ENCODE results near the gene EPG5. TPM values are rescaled to one million over a fixed set of nuclear protein-coding genes. Genes with fewer than 3 reads are reported as not detected.

The EPG5 gene
- total and polyA plus RNA-seq, 2 of the 4 experiments (the other 2 are of a cell fraction): 37.3 to 114 TPM

- Histone ChIP-seq H2AK9ac (replicated peaks; ENCODE audit: low read depth, low read length, poor library complexity) (no peak overlapping the region), H3K9me1 (ENCODE audit: insufficient read depth, low read length) (peaks cover 8% of the 10 kb centered on the region; the same call in 1 of the 2 replicates), H3K9ac (ENCODE audit: low read depth, low read length) (no peak overlapping the region), H3K79me1 (ENCODE audit: low read depth in 1 of 2, low read length in 2 of 2) (no peaks in the 10 kb centered on the region), H3K4me2 (ENCODE audit: low read depth, low read length) (no peak overlapping the region), H4K91ac (ENCODE audit: insufficient read depth, low read depth, low read length) (no peak overlapping the region), H3K56ac (ENCODE audit: extremely low read depth, insufficient read depth, low read length) (no peak overlapping the region), H4K8ac (ENCODE audit: low read depth in 2 of 2, low read length in 2 of 2) (no peak overlapping the region), H3K9me3 (ENCODE audit: control insufficient read depth, insufficient read depth, low read length) (no peaks in the 10 kb centered on the region), H3K14ac (replicated peaks; ENCODE audit: low read depth, low read length) (no peak overlapping the region), H2BK15ac (ENCODE audit: low read depth, low read length) (no peak overlapping the region), H3K27ac (ENCODE audit: insufficient read depth, low read length) (no peak overlapping the region), H2BK120ac (ENCODE audit: low read depth, low read length) (no peak overlapping the region), H3K18ac (ENCODE audit: low read depth, low read length) (no peak overlapping the region), H3K4me1 (ENCODE audit: control insufficient read depth, insufficient read depth, low read length) (no peaks in the 10 kb centered on the region; the same call in 1 of the 2 replicates), H3K36me3 (ENCODE audit: control insufficient read depth, insufficient read depth, low read length) (peaks cover 22% of the 10 kb centered on the region), H4K20me1 (ENCODE audit: insufficient read depth, low read length) (no peaks in the 10 kb centered on the region), H3K4me3 (ENCODE audit: insufficient read depth, low read depth, low read length) (no peak overlapping the region), H2BK20ac (ENCODE audit: low read depth, low read length) (no peak overlapping the region), H3K4ac (ENCODE audit: low read depth, low read length) (no peak overlapping the region), H2BK5ac (ENCODE audit: low read depth, low read length, poor library complexity, severe bottlenecking) (no peak overlapping the region), H4K5ac (ENCODE audit: low read depth, low read length) (no peak overlapping the region), H3K23ac (ENCODE audit: low read depth, low read length) (no peak overlapping the region), H3K27me3 (ENCODE audit: control insufficient read depth, insufficient read depth, low read length) (no peaks in the 10 kb centered on the region), H2AK5ac (ENCODE audit: low read depth, low read length) (no peak overlapping the region), H2AFZ (replicated peaks; ENCODE audit: low read length, poor library complexity) (no peak overlapping the region)
- in situ Hi-C loops (cut with MboI; ENCODE audit: low sequenced_read_pairs) (no loop called here), dilution Hi-C loops (cut with HindIII; ENCODE audit: low sequenced_read_pairs, unreplicated experiment) (no loop called here), intact Hi-C loops (cut with micrococcal nuclease) (no loop called here)
- ATAC-seq (ENCODE audit: low read depth) (no peak), DNase-seq (no peak)
- ChIA-PET POLR2A (ENCODE audit: unreplicated experiment) (no interaction called here), CTCF (no interaction called here)
- no TSS peak for BruUV-seq (replicated peaks)
- TF ChIP-seq SMC3 (IDR thresholded peaks at IDR 0.05; ENCODE audit: low read depth, low read length): no peak
- TF ChIP-seq BHLHE40 (IDR thresholded peaks at IDR 0.05; ENCODE audit: low read depth, low read length): no peak
- no peak for TF ChIP-seq MAZ (IDR thresholded peaks at IDR 0.05; ENCODE audit: borderline replicate concordance, low read depth, low read length)
- TF ChIP-seq MAFK (IDR thresholded peaks at IDR 0.05; ENCODE audit: low read depth, low read length): no peak
- no peak for TF ChIP-seq FOS (IDR thresholded peaks at IDR 0.05; ENCODE audit: low read depth, low read length)
- TF ChIP-seq ELK1 (IDR thresholded peaks at IDR 0.05; ENCODE audit: borderline replicate concordance, low read depth, low read length): no peak
- no peak for TF ChIP-seq CHD1 (IDR thresholded peaks at IDR 0.05; ENCODE audit: low read depth, low read length)
- TF ChIP-seq RCOR1 (IDR thresholded peaks at IDR 0.05; ENCODE audit: insufficient replicate concordance, low read length): no peak
- TF ChIP-seq USF2 (IDR thresholded peaks at IDR 0.05; ENCODE audit: low read depth, low read length): no peak
- no peak for TF ChIP-seq NFE2L2 (IDR thresholded peaks at IDR 0.05; ENCODE audit: low read depth, low read length)
- TF ChIP-seq POLR2A (IDR thresholded peaks at IDR 0.05; ENCODE audit: low read depth, low read length): no peak
- no peak for TF ChIP-seq RAD21 (IDR thresholded peaks at IDR 0.05; ENCODE audit: low read length)
- 100% methylated on average over 2 of the region's 4 CpGs; no CpG with 5 or more reads in 1 of the 2 experiments for WGBS, 2 experiments (ENCODE audit: extremely low coverage in 2 of 2, insufficient read length in 1 of 2)
These were observed 42.9 kb upstream of the EPG5 start for GRCh38 chr18:46010050-46010449.

Data from IMR-90 (cell line).